Omental fat pad (tissue), 4 donors: ENCODE measurements around the gene PWWP2B. TPM values are rescaled to one million over a fixed set of nuclear protein-coding genes. Genes with fewer than 3 reads are reported as not detected.
"Not testable (repeated sequence)": the region's sequence is repeated elsewhere in the genome, so short reads cannot be mapped to it uniquely, and the experiment has no call there.

Source experiments
- ATAC-seq: fragments of 150-250 bp; one replicate; pipeline ENCODE4 v1.9.1; 2016; ENCODE audit warnings: mild to moderate bottlenecking, moderate library complexity; ENCODE audit not compliant: low FRiP score
- DNase-seq: peaks from one replicate; pipeline ENCODE4 v3.0.0-alpha.2; 2019; ENCODE audit warnings: low spot score
- CTCF ChIP-seq, 3 donors: fragments of 450-650 bp; IDR thresholded peaks; one replicate each; pipeline ENCODE4 v1.5.1; 2016 to 2017; ENCODE audit warnings: antibody characterized with exemption in 3 of 3, mild to moderate bottlenecking in 3 of 3, moderate library complexity in 2 of 3
- total RNA-seq, 4 donors: library from RNA; depleted of rRNA; stranded (reverse); fragments of >200 nt; gene quantifications; one replicate each; pipeline ENCODE4 v1.1.0, GENCODE V29; 2016

PWWP2B gene
- total RNA-seq, 4 donors from 2014 or later, result 6.0 to 24.4 (median 12.2) TPM

GRCh38 chr10:132352462-132353308 is 44.3 kb upstream of the PWWP2B start:
- TF ChIP-seq CTCF (IDR thresholded peaks at IDR 0.05), result peak in 1 of 3 donors; percentile 76
- DNase-seq, result peak; percentile 81
- not testable (repeated sequence) for ATAC-seq

GRCh38 chr10:132353456-132354355 is 43.3 kb upstream of the PWWP2B start:
- no peak for TF ChIP-seq CTCF (IDR thresholded peaks at IDR 0.05)
- DNase-seq (no peak), ATAC-seq (no peak)

GRCh38 chr10:132354356-132355094 is 42.5 kb upstream of the PWWP2B start:
- ATAC-seq (no peak), DNase-seq (no peak)
- TF ChIP-seq CTCF (IDR thresholded peaks at IDR 0.05), result no peak

DNA sequence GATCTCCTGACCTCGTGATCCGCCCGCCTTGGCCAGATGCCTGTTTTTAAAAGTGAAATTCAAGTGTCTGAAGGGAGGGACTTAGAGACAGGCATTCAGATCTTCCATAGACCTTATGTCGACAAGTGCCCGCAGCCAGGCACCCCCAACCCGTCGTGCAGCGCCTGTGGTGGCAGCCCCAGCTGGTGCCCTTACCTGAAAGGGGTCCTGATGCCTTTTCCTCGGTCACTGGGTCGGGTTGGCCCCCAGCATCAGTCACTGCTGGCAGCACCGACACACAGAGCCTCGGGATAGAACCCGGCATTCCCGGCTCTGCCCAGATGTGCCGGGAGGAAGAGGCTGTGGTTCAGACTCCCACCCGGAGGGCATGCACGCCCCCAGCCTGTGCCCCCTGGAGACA is 41.7 kb upstream of the PWWP2B start:
- no peak for TF ChIP-seq CTCF (IDR thresholded peaks at IDR 0.05)
- ATAC-seq (no peak), DNase-seq (no peak)

GRCh38 chr10:132355754-132356153 is 41.2 kb upstream of the PWWP2B start:
- DNase-seq (no peak), ATAC-seq (no peak)
- TF ChIP-seq CTCF (IDR thresholded peaks at IDR 0.05), result no peak

DNA sequence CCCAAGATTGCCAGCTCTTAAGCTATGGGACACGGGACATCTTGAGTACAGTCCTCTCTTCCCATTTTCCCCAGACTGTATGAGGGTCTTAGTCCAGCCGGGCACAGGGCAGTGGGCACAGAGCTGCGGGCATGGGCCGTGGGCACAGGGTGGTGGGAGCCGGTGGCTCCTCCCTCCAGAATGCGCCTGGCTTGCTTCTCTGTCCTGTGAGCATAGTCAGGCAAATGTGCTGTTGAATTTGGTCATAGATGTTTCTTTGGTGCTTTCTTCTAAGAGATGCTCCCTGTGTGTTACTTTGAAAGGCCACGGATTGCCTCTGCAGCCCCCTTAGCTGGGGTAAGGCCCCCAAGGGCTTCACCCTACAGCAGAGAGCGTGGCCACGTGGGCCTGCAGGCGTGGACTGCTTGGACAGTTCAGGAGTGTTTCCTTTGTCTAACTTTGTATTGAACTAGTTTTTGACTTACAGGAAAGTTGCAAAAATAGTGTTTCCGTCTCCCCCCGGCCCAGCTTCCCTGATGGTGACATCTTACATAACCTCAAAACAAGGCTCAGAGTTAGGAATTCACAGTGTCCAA is 40.3 kb upstream of the PWWP2B start:
- ATAC-seq (no peak), DNase-seq (no peak)
- TF ChIP-seq CTCF (IDR thresholded peaks at IDR 0.05), result no peak
